ENCODE measurements around the gene ACOXL.

ACOXL gene

GRCh38 chr2:110878150-110878549 is 145.8 kb downstream of the ACOXL start:
- TF ChIP-seq, protein P1, sequence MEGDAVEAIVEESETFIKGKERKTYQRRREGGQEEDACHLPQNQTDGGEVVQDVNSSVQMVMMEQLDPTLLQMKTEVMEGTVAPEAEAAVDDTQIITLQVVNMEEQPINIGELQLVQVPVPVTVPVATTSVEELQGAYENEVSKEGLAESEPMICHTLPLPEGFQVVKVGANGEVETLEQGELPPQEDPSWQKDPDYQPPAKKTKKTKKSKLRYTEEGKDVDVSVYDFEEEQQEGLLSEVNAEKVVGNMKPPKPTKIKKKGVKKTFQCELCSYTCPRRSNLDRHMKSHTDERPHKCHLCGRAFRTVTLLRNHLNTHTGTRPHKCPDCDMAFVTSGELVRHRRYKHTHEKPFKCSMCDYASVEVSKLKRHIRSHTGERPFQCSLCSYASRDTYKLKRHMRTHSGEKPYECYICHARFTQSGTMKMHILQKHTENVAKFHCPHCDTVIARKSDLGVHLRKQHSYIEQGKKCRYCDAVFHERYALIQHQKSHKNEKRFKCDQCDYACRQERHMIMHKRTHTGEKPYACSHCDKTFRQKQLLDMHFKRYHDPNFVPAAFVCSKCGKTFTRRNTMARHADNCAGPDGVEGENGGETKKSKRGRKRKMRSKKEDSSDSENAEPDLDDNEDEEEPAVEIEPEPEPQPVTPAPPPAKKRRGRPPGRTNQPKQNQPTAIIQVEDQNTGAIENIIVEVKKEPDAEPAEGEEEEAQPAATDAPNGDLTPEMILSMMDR (IDR thresholded peaks at IDR 0.05; ENCODE audit: extremely low read depth, missing control alignments): no peak
- DNase-seq (ENCODE audit: low spot score): no peak

DNA sequence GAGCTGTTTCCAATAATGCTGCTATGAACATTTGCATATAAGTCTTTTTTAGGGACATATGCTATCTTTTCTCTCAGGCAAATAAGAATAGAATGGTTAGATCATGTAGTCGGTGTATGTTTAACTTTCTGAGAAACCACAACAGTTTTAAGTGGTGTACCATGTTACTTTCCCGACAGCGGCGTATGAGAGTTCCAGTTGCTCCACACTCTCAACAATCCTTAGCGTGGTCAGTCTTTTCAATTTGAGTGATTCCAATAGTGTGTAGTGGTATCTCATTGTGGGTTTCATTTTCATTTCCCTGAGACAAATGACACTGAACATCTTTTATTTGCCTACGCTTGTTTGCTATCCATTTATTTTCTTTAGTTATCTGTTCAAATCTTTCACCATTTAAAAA is 149.5 kb downstream of the ACOXL start:
- DNase-seq (ENCODE audit: low spot score): no peak
- TF ChIP-seq, protein P1 (IDR thresholded peaks at IDR 0.05; ENCODE audit: extremely low read depth, missing control alignments): no peak

- DNase-seq (ENCODE audit: low spot score): no peak
- TF ChIP-seq, protein P1 (IDR thresholded peaks at IDR 0.05; ENCODE audit: extremely low read depth, missing control alignments): no peak
Measured at GRCh38 chr2:110883406-110883805, 151.0 kb downstream of the ACOXL start.

GRCh38 chr2:110885256-110885655 is 152.9 kb downstream of the ACOXL start:
- TF ChIP-seq, protein P1 (IDR thresholded peaks at IDR 0.05; ENCODE audit: extremely low read depth, missing control alignments): no peak
- no peak for DNase-seq (ENCODE audit: low spot score)

- DNase-seq (ENCODE audit: low spot score): no peak
- TF ChIP-seq, protein P1 (IDR thresholded peaks at IDR 0.05; ENCODE audit: extremely low read depth, missing control alignments): no peak
Measured at GRCh38 chr2:110886826-110887573, 154.6 kb downstream of the ACOXL start.

- TF ChIP-seq, protein P1 (IDR thresholded peaks at IDR 0.05; ENCODE audit: extremely low read depth, missing control alignments): no peak
- DNase-seq (ENCODE audit: low spot score): no peak
Measured at GRCh38 chr2:110888411-110888810, 156.0 kb downstream of the ACOXL start.

- no peak for DNase-seq (ENCODE audit: low spot score)
- TF ChIP-seq, protein P1 (IDR thresholded peaks at IDR 0.05; ENCODE audit: extremely low read depth, missing control alignments): no peak
Measured at GRCh38 chr2:110891626-110892025, 159.3 kb downstream of the ACOXL start.
